DND-41 (cell line): Measurements from ENCODE around the gene IRF4.

Source experiments
- EZH2 ChIP-seq: IDR thresholded peaks from 3 replicates; pipeline ENCODE4 v1.6.1; 2012; ENCODE audit warnings: borderline replicate concordance, low read depth, mild to moderate bottlenecking, moderate library complexity, low read length, inconsistent platforms; ENCODE audit not compliant: severe bottlenecking
- TF ChIP-seq, protein P1 (sequence below): IDR thresholded peaks from 2 replicates; pipeline ENCODE4 v1.5.1; 2012; ENCODE audit warnings: borderline replicate concordance, low read length, moderate library complexity, mild to moderate bottlenecking; ENCODE audit not compliant: poor library complexity, severe bottlenecking; ENCODE audit errors: extremely low read depth

DNA sequence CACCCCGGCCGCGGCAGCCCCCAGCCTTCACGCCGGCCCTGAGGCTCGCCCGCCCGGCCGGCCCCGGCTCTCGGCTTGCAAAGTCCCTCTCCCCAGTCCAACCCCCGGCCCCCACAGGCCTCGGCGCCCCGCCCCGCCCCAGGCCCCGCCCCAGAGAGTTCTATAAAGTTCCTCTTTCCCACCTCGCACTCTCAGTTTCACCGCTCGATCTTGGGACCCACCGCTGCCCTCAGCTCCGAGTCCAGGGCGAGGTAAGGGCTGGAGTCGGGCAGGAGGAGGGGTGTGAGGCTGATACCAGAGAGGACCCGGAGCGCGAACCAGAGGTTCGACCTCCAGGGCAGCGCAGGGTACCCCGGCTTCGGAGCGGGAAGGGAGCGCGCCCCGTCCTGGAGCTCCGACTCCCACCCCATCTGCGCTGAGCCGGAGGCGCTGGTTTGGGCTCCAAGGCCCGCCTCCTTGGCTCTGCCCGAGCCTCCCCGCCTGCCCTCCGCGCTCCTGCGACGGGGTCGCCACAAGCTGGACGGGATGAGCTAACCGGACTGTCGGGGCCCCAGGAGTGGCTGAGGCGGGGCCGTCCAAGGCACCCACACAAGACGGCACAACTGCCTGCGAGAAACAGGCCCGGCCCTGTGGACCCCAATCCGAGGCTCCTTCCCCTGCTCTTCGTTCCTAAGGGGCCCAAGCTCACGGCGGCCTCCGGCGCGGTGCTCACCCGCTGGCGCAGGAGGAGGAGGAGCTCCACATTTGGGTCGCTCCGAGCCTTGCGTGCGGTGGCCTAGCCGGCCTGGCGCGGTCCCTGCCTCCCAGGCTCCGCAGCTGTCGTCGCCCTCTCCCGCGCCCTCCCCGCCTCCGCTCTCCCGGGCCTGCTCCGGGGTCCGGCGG, at the start of gene IRF4:
- TF ChIP-seq, protein P1, sequence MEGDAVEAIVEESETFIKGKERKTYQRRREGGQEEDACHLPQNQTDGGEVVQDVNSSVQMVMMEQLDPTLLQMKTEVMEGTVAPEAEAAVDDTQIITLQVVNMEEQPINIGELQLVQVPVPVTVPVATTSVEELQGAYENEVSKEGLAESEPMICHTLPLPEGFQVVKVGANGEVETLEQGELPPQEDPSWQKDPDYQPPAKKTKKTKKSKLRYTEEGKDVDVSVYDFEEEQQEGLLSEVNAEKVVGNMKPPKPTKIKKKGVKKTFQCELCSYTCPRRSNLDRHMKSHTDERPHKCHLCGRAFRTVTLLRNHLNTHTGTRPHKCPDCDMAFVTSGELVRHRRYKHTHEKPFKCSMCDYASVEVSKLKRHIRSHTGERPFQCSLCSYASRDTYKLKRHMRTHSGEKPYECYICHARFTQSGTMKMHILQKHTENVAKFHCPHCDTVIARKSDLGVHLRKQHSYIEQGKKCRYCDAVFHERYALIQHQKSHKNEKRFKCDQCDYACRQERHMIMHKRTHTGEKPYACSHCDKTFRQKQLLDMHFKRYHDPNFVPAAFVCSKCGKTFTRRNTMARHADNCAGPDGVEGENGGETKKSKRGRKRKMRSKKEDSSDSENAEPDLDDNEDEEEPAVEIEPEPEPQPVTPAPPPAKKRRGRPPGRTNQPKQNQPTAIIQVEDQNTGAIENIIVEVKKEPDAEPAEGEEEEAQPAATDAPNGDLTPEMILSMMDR: no peak
- no peak for TF ChIP-seq EZH2
